ENCODE data around the gene CDH13. TPM values are rescaled to one million over a fixed set of nuclear protein-coding genes. Genes with fewer than 3 reads are reported as not detected.

CDH13 gene
- total and polyA plus RNA-seq, 2 of the 8 experiments (the other 6 are each of a cell fraction or from before 2014, with no cell fraction given), result 2.3 to 2.4 TPM

GRCh38 chr16:83789642-83790401 is 1163.1 kb downstream of the CDH13 start:
- no peak overlapping the region for H2BK15ac ChIP-seq (ENCODE audit: low read length)
- no peak overlapping the region for H2AFZ ChIP-seq (ENCODE audit: low read length)
- H2BK120ac ChIP-seq (replicated peaks; ENCODE audit: low read depth, low read length), result no peak overlapping the region
- no peaks in the 10 kb centered on the region for H3K4me1 ChIP-seq (replicated peaks in 1 of 4; ENCODE audit: control insufficient read depth in 3 of 4, insufficient read depth in 4 of 4, low read length in 3 of 4)
- no peak overlapping the region for H2BK12ac ChIP-seq (ENCODE audit: low read depth, low read length)
- no peak overlapping the region for H4K91ac ChIP-seq (replicated peaks; ENCODE audit: insufficient read length, low read length)
- FAIRE-seq (no peak), DNase-seq (ENCODE audit: low read depth in 1 of 2, low spot score in 2 of 2) (no peak)
- H3K4me3 ChIP-seq (ENCODE audit: extremely low read depth in 1 of 4, insufficient read depth in 2 of 4, low read depth in 3 of 4, low read length in 4 of 4), result no peak overlapping the region
- WGBS, 2 experiments (ENCODE audit: extremely low coverage in 1 of 2, insufficient coverage in 1 of 2, insufficient read length in 1 of 2, insufficient replicate concordance in 2 of 2, low coverage in 1 of 2, low lambda C conversion rate in 2 of 2, missing lambda C conversion rate in 1 of 2), result 87% methylated on average over 8 of the region's 8 CpGs; no CpG with 5 or more reads in 1 of the 2 experiments
- ChIA-PET CTCF (ENCODE audit: partially characterized antibody) (interaction anchor here (1.7 kb wide), 1 partner anchor 16 kb away, joined by 4 read pairs; no protein-coding TSS in a partner anchor), POLR2A (ENCODE audit: partially characterized antibody) (interaction anchor here (0.6 kb wide), 1 partner anchor 154 kb away, joined by 3 read pairs; no protein-coding TSS in a partner anchor)
- H4K20me1 ChIP-seq (replicated peaks in 1 of 2; ENCODE audit: control insufficient read depth in 1 of 2, insufficient read depth in 2 of 2, low read length in 2 of 2), result no peaks in the 10 kb centered on the region
- no peak overlapping the region for H2AK5ac ChIP-seq (ENCODE audit: low read depth, low read length)
- H3K9ac ChIP-seq (replicated peaks in 1 of 4; ENCODE audit: extremely low read depth in 1 of 4, low read depth in 3 of 4, low read length in 3 of 4), result no peak overlapping the region
- no peaks in the 10 kb centered on the region for H3K23me2 ChIP-seq (ENCODE audit: low read depth, low read length)
- no peak overlapping the region for H3K14ac ChIP-seq (ENCODE audit: insufficient read length)
- H3K23ac ChIP-seq (ENCODE audit: insufficient read length), result no peak overlapping the region
- H3K79me2 ChIP-seq (ENCODE audit: control insufficient read depth in 1 of 2, insufficient read depth in 2 of 2, low read length in 2 of 2), result no peaks in the 10 kb centered on the region
- no peak overlapping the region for H3K18ac ChIP-seq (ENCODE audit: extremely low read depth, low read length)
- H2BK5ac ChIP-seq (ENCODE audit: low read depth, low read length), result no peak overlapping the region
- H3K27me3 ChIP-seq (replicated peaks in 1 of 4; ENCODE audit: control insufficient read depth in 3 of 4, extremely low read depth in 1 of 4, insufficient read depth in 3 of 4, low read length in 3 of 4), result no peaks in the 10 kb centered on the region
- no peaks in the 10 kb centered on the region for H3K79me1 ChIP-seq (ENCODE audit: low read depth, low read length)
- H3K36me3 ChIP-seq (ENCODE audit: control insufficient read depth in 2 of 4, insufficient read depth in 4 of 4, low read length in 3 of 4), result no peaks in the 10 kb centered on the region
- no peak overlapping the region for H3K4ac ChIP-seq (replicated peaks; ENCODE audit: insufficient read length, low read depth, low read length)
- H2BK20ac ChIP-seq (ENCODE audit: low read length), result no peak overlapping the region
- H3K9me3 ChIP-seq (ENCODE audit: insufficient read depth in 2 of 2, low read depth in 1 of 2, low read length in 1 of 2), result no peaks in the 10 kb centered on the region
- H4K8ac ChIP-seq (ENCODE audit: extremely low read depth, insufficient read depth, low read length), result no peak overlapping the region
- no peak overlapping the region for H3K4me2 ChIP-seq (ENCODE audit: insufficient read depth in 1 of 2, low read depth in 2 of 2, low read length in 2 of 2)
- H3K27ac ChIP-seq (ENCODE audit: low read depth, low read length), result no peak overlapping the region
- no peak overlapping the region for H3K56ac ChIP-seq (replicated peaks; ENCODE audit: insufficient read length, low read depth, low read length)
- no peak overlapping the region for H4K5ac ChIP-seq (ENCODE audit: insufficient read length, low read depth, low read length)
- no peak for TF ChIP-seq RBBP5 (IDR thresholded peaks at IDR 0.05; ENCODE audit: borderline replicate concordance, low read depth, low read length)
- TF ChIP-seq SIRT6 (IDR thresholded peaks at IDR 0.05; ENCODE audit: low read length), result no peak
- no peak for TF ChIP-seq FOSL1 (IDR thresholded peaks at IDR 0.05; ENCODE audit: insufficient read depth, low read depth, low read length)
- TF ChIP-seq HDAC6 (IDR thresholded peaks at IDR 0.05; ENCODE audit: low read depth, low read length), result no peak
- TF ChIP-seq RFX5 (IDR thresholded peaks at IDR 0.05; ENCODE audit: borderline replicate concordance, low read depth, low read length), result no peak
- no peak for TF ChIP-seq JUND (IDR thresholded peaks at IDR 0.05; ENCODE audit: low read length)
- TF ChIP-seq E2F6 (IDR thresholded peaks at IDR 0.05), result no peak
- TF ChIP-seq KDM4A (IDR thresholded peaks at IDR 0.05; ENCODE audit: low read depth, low read length, severe bottlenecking), result no peak
- TF ChIP-seq RXRA (IDR thresholded peaks at IDR 0.05; ENCODE audit: insufficient read depth, low read depth, low read length), result no peak
- no peak for TF ChIP-seq SUZ12 (IDR thresholded peaks at IDR 0.05; ENCODE audit: low read length)
- TF ChIP-seq KDM1A (IDR thresholded peaks at IDR 0.05; ENCODE audit: borderline replicate concordance, low read length), result no peak
- TF ChIP-seq ASH2L (IDR thresholded peaks at IDR 0.05; ENCODE audit: low read length), result no peak
- TF ChIP-seq BRCA1 (IDR thresholded peaks at IDR 0.05; ENCODE audit: low read depth, low read length), result no peak
